GM12878 (cell line): ENCODE measurements around the gene KIF3A. TPM values are rescaled to one million over a fixed set of nuclear protein-coding genes. Genes with fewer than 3 reads are reported as not detected.

Source experiments
- ATAC-seq: fragments of 200-7000 bp; cut with Tn5 transposase; 3 replicates; pipeline ENCODE4 v1.9.1; 2020; ENCODE audit warnings: mild to moderate bottlenecking, moderate library complexity
- BruUV-seq: library from RNA; stranded (reverse); fragments of 400-500 nt; replicated peaks from 2 replicates; lab custom pipeline; 2021; lab: Mats Ljungman, UMichigan
- CTCF ChIA-PET: fragments of 300-600 bp; sonication (Branson Sonifier 250); formaldehyde crosslinking; extraction: SDS; loops from one replicate; lab custom pipeline; 2021; ENCODE audit warnings: inconsistent platforms; lab: Yijun Ruan, JAX
- POLR2A ChIA-PET: fragments of 350-600 bp; formaldehyde crosslinking; extraction: SDS; loops from one replicate; lab custom pipeline; 2021; ENCODE audit warnings: inconsistent platforms; lab: Charles Lee
- RAD21 ChIA-PET: fragments of 300-600 bp; sonication (Branson Sonifier 250); formaldehyde crosslinking; loops from one replicate; lab custom pipeline; 2023; ENCODE audit warnings: antibody characterized with exemption; ENCODE audit not compliant: unreplicated experiment; lab: Charles Lee
- SMC1A ChIA-PET: fragments of 300-600 bp; sonication (Branson Sonifier 250); formaldehyde crosslinking; loops from one replicate; lab custom pipeline; 2023; ENCODE audit not compliant: unreplicated experiment, uncharacterized antibody; lab: Charles Lee
- DNase-seq: peaks from one replicate; pipeline ENCODE4 v3.0.0-alpha.2; 2011; ENCODE audit warnings: low read depth, low spot score
- FAIRE-seq: peaks from 3 replicates; lab custom pipeline; 2011; peaks lifted over from hg19 to GRCh38; lab: Jason Lieb, UNC
- H2AFZ ChIP-seq: 2 replicates; pipeline ENCODE4 v1.6.0; 2011; ENCODE audit warnings: low read depth, low read length, control low read depth; ENCODE audit not compliant: control insufficient read depth
- H3K27ac ChIP-seq: 2 replicates; pipeline ENCODE4 v1.5.1; 2011; ENCODE audit warnings: control low read depth; ENCODE audit not compliant: control insufficient read depth, insufficient read depth
- H3K27me3 ChIP-seq, 2 experiments: replicated peaks in 1 of 2; 2 replicates each; pipeline versions ENCODE4 v1.6.0 to v1.6.1; 2011; ENCODE audit warnings: low read length in 1 of 2; ENCODE audit not compliant: control insufficient read depth in 2 of 2, insufficient read depth in 2 of 2
- H3K36me3 ChIP-seq, 2 experiments: 2 replicates each; pipeline ENCODE4 v1.5.1; 2011; ENCODE audit warnings: low read length in 1 of 2; ENCODE audit not compliant: control insufficient read depth in 2 of 2, insufficient read depth in 2 of 2
- H3K4me1 ChIP-seq: 2 replicates; pipeline ENCODE4 v1.6.1; 2011; ENCODE audit warnings: mild to moderate bottlenecking, low read length, moderate library complexity, mixed read lengths; ENCODE audit not compliant: control insufficient read depth, insufficient read depth
- H3K4me2 ChIP-seq: 2 replicates; pipeline ENCODE4 v1.6.0; 2011; ENCODE audit warnings: control low read depth; ENCODE audit not compliant: control insufficient read depth, insufficient read depth
- H3K4me3 ChIP-seq: fragments of 200-600 bp; sonication (generic); 2 replicates; pipeline ENCODE4 v1.5.1; 2016
- H3K79me2 ChIP-seq: 2 replicates; pipeline ENCODE4 v1.6.0; 2011; ENCODE audit warnings: low read length; ENCODE audit not compliant: control insufficient read depth, insufficient read depth
- H3K9ac ChIP-seq: 2 replicates; pipeline ENCODE4 v1.8.0; 2011; ENCODE audit warnings: low read length, control low read depth, mixed read lengths; ENCODE audit not compliant: control insufficient read depth, insufficient read depth
- H3K9me3 ChIP-seq: replicated peaks from 3 replicates; pipeline ENCODE4 v1.5.1; 2011; ENCODE audit warnings: mild to moderate bottlenecking, low read length; ENCODE audit not compliant: control insufficient read depth, insufficient read depth
- H4K20me1 ChIP-seq: 2 replicates; pipeline ENCODE4 v1.6.0; 2011; ENCODE audit not compliant: control insufficient read depth, insufficient read depth
- ASH2L ChIP-seq: fragments of 300-600, 200-600 bp; sonication (generic); IDR thresholded peaks from 2 replicates; pipeline ENCODE4 v1.6.1; 2017; ENCODE audit warnings: low read depth, mild to moderate bottlenecking, borderline replicate concordance
- HCFC1 ChIP-seq: fragments of 150-350 bp; IDR thresholded peaks from 2 replicates; pipeline ENCODE4 v1.6.1; 2014; ENCODE audit warnings: low read length
- KLF5 ChIP-seq: fragments of 450-650 bp; IDR thresholded peaks from 2 replicates; pipeline ENCODE4 v1.6.1; 2014; ENCODE audit warnings: mild to moderate bottlenecking; ENCODE audit not compliant: partially characterized antibody
- NFIC ChIP-seq: IDR thresholded peaks from 2 replicates; pipeline ENCODE4 v1.6.1; 2012; ENCODE audit warnings: low read depth, mild to moderate bottlenecking, inconsistent platforms, low read length, moderate library complexity
- NFYB ChIP-seq: IDR thresholded peaks from 2 replicates; pipeline ENCODE4 v1.6.1; 2011; ENCODE audit warnings: low read depth, mild to moderate bottlenecking, low read length, improper control_type of control experiment, moderate library complexity; ENCODE audit not compliant: insufficient read depth
- NR2C2 ChIP-seq: IDR thresholded peaks from 2 replicates; pipeline ENCODE4 v1.6.1; 2011; ENCODE audit warnings: borderline replicate concordance, low read depth; ENCODE audit not compliant: control insufficient read depth, insufficient read length
- NRF1 ChIP-seq: conservative IDR thresholded peaks from 2 replicates; pipeline ENCODE4 v1.6.1; 2011; ENCODE audit warnings: mild to moderate bottlenecking, low read depth, low read length, improper control_type of control experiment
- PAX5 ChIP-seq: IDR thresholded peaks from 2 replicates; pipeline ENCODE4 v1.6.1; 2011; ENCODE audit warnings: low read depth, low read length, borderline replicate concordance
- PML ChIP-seq: IDR thresholded peaks from 2 replicates; pipeline ENCODE4 v1.6.1; 2012; ENCODE audit warnings: low read length, inconsistent platforms
- RCOR1 ChIP-seq: conservative IDR thresholded peaks from 2 replicates; pipeline ENCODE4 v1.6.1; 2012; ENCODE audit warnings: low read depth, low read length, improper control_type of control experiment
- SREBF1 ChIP-seq: IDR thresholded peaks from 2 replicates; pipeline ENCODE4 v1.6.1; 2012; ENCODE audit warnings: mild to moderate bottlenecking, low read length
- SUPT20H ChIP-seq: IDR thresholded peaks from 2 replicates; pipeline ENCODE4 v1.6.1; 2011; ENCODE audit warnings: low read depth, mild to moderate bottlenecking, low read length, moderate library complexity, borderline replicate concordance; ENCODE audit not compliant: control insufficient read depth
- ZNF622 ChIP-seq: fragments of 450-650 bp; IDR thresholded peaks from 2 replicates; pipeline ENCODE4 v1.6.1; 2017; ENCODE audit warnings: mild to moderate bottlenecking, inconsistent platforms
- ZSCAN29 ChIP-seq: fragments of 450-650 bp; IDR thresholded peaks from 2 replicates; pipeline ENCODE4 v1.6.1; 2017; ENCODE audit warnings: mild to moderate bottlenecking, moderate library complexity
- WGBS: methylation state at CpG from one replicate; pipeline ENCODE4 v1.1.6; 2016; ENCODE audit warnings: low lambda C conversion rate; ENCODE audit not compliant: insufficient replicate concordance, insufficient coverage; ENCODE audit errors: missing lambda C conversion rate; 5-methylcytosine and 5-hydroxymethylcytosine counted together
- in situ Hi-C: fragments of 300-500 bp; cut with MboI; formaldehyde crosslinking; loops from 9 replicates; pipeline ENCODE4 v1.14.3; 2018; ENCODE audit warnings: mixed read lengths
- intact Hi-C: fragments of 100-400 bp; cut with micrococcal nuclease; formaldehyde crosslinking; loops from one replicate; pipeline ENCODE4 v1.14.2; 2022; ENCODE audit not compliant: unreplicated experiment
- polyA plus RNA-seq, 11 experiments: library from polyadenylated mRNA; depleted of rRNA in 4 of 11; unstranded in 6 of 11; stranded (reverse) in 5 of 11; fragments of >200 nt; fragmentation: Nextera tagmentation in 4 of 11; fragmentation: Illumina TruSeq in 1 of 11; extraction: Ambion mirVana in 4 of 11; extraction: Trizol in 1 of 11; gene quantifications; 1 replicate in 1 of 11; 2 replicates in 10 of 11; pipeline versions ENCODE4 v1.2.1 to v1.2.3, GENCODE V29; 2011 to 2016; ENCODE audit warnings: inconsistent platforms in 2 of 11, missing spikeins in 2 of 11, low read depth in 1 of 11
- total RNA-seq, 4 experiments: library from RNA; depleted of rRNA in 3 of 4; stranded (reverse); fragments of >200 nt in 3 of 4; fragmentation: Illumina TruSeq in 1 of 4; extraction: Trizol in 1 of 4; gene quantifications; 2 replicates each; pipeline versions ENCODE4 v1.2.1 to v1.2.3, GENCODE V29; 2013 to 2021
- TF ChIP-seq, protein P1 (sequence below): fragments of 150-350 bp; IDR thresholded peaks from 2 replicates; pipeline ENCODE4 v1.6.1; 2016; ENCODE audit warnings: low read depth, low read length

The KIF3A gene
- total and polyA plus RNA-seq, 10 of the 15 experiments (the other 5 are each of a cell fraction or from before 2014, with no cell fraction given), result 2.7 to 36.5 (median 10.0) TPM

DNA sequence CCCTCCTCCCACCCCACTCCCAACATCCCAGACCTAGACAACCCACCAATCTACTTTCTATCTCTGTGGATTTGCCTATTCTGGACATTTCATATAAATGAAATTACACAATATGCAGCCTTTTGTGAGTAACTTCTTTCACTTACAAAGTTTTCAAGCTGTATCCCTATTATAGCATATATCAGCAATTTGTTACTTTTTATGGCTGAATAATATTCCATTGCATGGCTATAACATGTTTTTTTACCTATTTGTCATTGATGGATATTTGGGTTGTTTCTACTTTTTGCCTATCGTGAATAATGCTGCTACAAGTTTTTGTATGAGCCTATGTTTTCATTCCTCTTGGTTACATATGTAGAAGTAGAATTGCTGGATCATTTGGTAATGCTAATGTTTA, 1.9 kb upstream of the KIF3A start:
- SMC1A ChIA-PET, result interaction anchor here (0.9 to 1.1 kb wide), 2 partner anchors 11 to 18 kb away, joined by 3 read pairs; no protein-coding TSS in a partner anchor
- Histone ChIP-seq H3K9me3 (no peaks in the 10 kb centered on the region; the same call in 2 of the 3 replicates), H3K79me2 (peaks cover 11% of the 10 kb centered on the region), H3K27me3 (no peaks in the 10 kb centered on the region), H4K20me1 (no peaks in the 10 kb centered on the region), H3K9ac (no peak overlapping the region), H3K4me2 (no peak overlapping the region), H3K4me1 (no peaks in the 10 kb centered on the region), H2AFZ (no peak overlapping the region), H3K27ac (no peak overlapping the region), H3K36me3 (no peaks in the 10 kb centered on the region), H3K4me3 (no peak overlapping the region)
- no peak for ATAC-seq
- no peak for FAIRE-seq
- TF ChIP-seq SUPT20H, result no peak
- no peak for TF ChIP-seq ZSCAN29
- TF ChIP-seq NRF1, result no peak
- TF ChIP-seq ASH2L, result no peak
- TF ChIP-seq KLF5, result no peak
- no peak for TF ChIP-seq SREBF1
- no peak for TF ChIP-seq PML
- TF ChIP-seq NR2C2, result no peak
- TF ChIP-seq ZNF622, result no peak
- no peak for TF ChIP-seq PAX5
- no peak for TF ChIP-seq NFIC
- TF ChIP-seq RCOR1, result no peak
- TF ChIP-seq, protein P1, sequence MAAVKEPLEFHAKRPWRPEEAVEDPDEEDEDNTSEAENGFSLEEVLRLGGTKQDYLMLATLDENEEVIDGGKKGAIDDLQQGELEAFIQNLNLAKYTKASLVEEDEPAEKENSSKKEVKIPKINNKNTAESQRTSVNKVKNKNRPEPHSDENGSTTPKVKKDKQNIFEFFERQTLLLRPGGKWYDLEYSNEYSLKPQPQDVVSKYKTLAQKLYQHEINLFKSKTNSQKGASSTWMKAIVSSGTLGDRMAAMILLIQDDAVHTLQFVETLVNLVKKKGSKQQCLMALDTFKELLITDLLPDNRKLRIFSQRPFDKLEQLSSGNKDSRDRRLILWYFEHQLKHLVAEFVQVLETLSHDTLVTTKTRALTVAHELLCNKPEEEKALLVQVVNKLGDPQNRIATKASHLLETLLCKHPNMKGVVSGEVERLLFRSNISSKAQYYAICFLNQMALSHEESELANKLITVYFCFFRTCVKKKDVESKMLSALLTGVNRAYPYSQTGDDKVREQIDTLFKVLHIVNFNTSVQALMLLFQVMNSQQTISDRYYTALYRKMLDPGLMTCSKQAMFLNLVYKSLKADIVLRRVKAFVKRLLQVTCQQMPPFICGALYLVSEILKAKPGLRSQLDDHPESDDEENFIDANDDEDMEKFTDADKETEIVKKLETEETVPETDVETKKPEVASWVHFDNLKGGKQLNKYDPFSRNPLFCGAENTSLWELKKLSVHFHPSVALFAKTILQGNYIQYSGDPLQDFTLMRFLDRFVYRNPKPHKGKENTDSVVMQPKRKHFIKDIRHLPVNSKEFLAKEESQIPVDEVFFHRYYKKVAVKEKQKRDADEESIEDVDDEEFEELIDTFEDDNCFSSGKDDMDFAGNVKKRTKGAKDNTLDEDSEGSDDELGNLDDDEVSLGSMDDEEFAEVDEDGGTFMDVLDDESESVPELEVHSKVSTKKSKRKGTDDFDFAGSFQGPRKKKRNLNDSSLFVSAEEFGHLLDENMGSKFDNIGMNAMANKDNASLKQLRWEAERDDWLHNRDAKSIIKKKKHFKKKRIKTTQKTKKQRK, result no peak
- TF ChIP-seq HCFC1, result no peak
- TF ChIP-seq NFYB, result no peak
- BruUV-seq, result no TSS peak
- CTCF ChIA-PET, result interaction anchor here (2.7 to 3.9 kb wide), 3 partner anchors 8 to 81 kb away, joined by 12 to 23 read pairs (median 15); partner anchors contain the start of gene CCNI2
- 42% methylated on average over 1 of the region's 1 CpG for WGBS
- POLR2A ChIA-PET, result interaction anchor here (3.0 kb wide), 1 partner anchor 78 kb away, joined by 19 read pairs; no protein-coding TSS in a partner anchor
- intact Hi-C loops, result loop anchor here (5.0 kb wide), 2 partner anchors 83 to 212 kb away; no protein-coding TSS in a partner anchor
- no peak for DNase-seq
- in situ Hi-C loops, result no loop called here
- RAD21 ChIA-PET, result interaction anchor here (1.1 to 4.2 kb wide), 3 partner anchors 37 to 78 kb away, joined by 3 to 34 read pairs (median 3); no protein-coding TSS in a partner anchor
